ENCODE results near the gene WWTR1.

- TF ChIP-seq CTCF (IDR thresholded peaks at IDR 0.05; ENCODE audit: low read depth, low read length, missing input control) (no peak), RAD21 (IDR thresholded peaks at IDR 0.05) (no peak), SP1 (IDR thresholded peaks at IDR 0.05) (no peak), MAX (IDR thresholded peaks at IDR 0.05) (no peak), RXRA (IDR thresholded peaks at IDR 0.05) (peak in 1 of 2 donors; percentile 43), HNF4G (IDR thresholded peaks at IDR 0.05) (no peak), TAF1 (conservative IDR thresholded peaks at IDR 0.05) (no peak), NR2F2 (IDR thresholded peaks at IDR 0.05) (no peak), REST (IDR thresholded peaks at IDR 0.05) (no peak), ZBTB33 (IDR thresholded peaks at IDR 0.05) (no peak)
Observed at GRCh38 chr3:149536429-149536828, 121.4 kb downstream of the WWTR1 start.

Data from liver (tissue), 3 donors.